PC-9 (cell line): ENCODE results near the gene ARMH1.

Experiments
- EZH2 ChIP-seq: fragments of 200-600 bp; sonication (generic); IDR thresholded peaks from 2 replicates; pipeline ENCODE4 v1.8.0; 2017; ENCODE audit warnings: antibody characterized with exemption, low read depth
- TF ChIP-seq, protein P1 (sequence below): fragments of 200-600 bp; sonication (generic); conservative IDR thresholded peaks from 2 replicates; pipeline ENCODE4 v1.6.1; 2017; ENCODE audit warnings: mixed run types, antibody characterized with exemption, mild to moderate bottlenecking, moderate library complexity

DNA sequence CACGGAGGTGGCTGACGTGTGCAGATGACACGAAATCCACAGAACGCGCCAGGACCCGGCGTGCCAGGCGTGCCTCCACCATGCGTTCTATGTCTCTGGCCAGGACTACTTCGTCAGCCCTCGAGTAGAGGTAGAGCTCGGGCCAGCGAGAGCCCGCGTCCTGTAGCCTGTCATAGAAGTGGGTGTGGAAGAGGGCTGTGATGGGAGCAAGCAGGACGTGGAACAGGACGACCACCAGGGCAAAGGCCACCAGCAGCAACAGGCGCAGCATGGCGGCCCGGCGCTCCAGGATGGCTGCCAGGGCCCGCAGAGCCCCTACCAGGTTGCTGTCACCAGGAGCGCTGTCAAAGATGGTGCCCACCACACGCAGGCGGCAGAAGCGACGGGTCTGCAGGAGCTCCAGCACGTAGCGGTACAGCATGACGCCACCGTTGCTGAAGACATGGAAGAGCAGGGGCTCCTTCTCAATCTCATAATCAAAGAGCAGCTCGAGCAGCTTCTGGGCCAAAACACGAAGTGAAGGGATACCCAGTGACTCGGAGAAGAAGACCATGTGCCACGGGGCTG is 19.8 kb upstream of the ARMH1 start:
- TF ChIP-seq, protein P1, sequence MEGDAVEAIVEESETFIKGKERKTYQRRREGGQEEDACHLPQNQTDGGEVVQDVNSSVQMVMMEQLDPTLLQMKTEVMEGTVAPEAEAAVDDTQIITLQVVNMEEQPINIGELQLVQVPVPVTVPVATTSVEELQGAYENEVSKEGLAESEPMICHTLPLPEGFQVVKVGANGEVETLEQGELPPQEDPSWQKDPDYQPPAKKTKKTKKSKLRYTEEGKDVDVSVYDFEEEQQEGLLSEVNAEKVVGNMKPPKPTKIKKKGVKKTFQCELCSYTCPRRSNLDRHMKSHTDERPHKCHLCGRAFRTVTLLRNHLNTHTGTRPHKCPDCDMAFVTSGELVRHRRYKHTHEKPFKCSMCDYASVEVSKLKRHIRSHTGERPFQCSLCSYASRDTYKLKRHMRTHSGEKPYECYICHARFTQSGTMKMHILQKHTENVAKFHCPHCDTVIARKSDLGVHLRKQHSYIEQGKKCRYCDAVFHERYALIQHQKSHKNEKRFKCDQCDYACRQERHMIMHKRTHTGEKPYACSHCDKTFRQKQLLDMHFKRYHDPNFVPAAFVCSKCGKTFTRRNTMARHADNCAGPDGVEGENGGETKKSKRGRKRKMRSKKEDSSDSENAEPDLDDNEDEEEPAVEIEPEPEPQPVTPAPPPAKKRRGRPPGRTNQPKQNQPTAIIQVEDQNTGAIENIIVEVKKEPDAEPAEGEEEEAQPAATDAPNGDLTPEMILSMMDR, result no peak
- no peak for TF ChIP-seq EZH2
